Neural crest cell (in vitro differentiated cells): ENCODE measurements around the gene CDKL2. TPM values are rescaled to one million over a fixed set of nuclear protein-coding genes. Genes with fewer than 3 reads are reported as not detected.

Experiments used
- DNase-seq: peaks from one replicate; pipeline ENCODE4 v3.0.0; 2021; ENCODE audit warnings: low read depth, mixed read lengths, low spot score
- H3K27ac Mint-ChIP-seq: one replicate; pipeline ENCODE4 v1.8.0; 2021; ENCODE audit warnings: mild to moderate bottlenecking, mixed read lengths; ENCODE audit not compliant: unreplicated experiment
- H3K27me3 Mint-ChIP-seq: 2 replicates; pipeline ENCODE4 v1.8.0; 2021; ENCODE audit warnings: low read depth, mild to moderate bottlenecking, mixed read lengths
- H3K36me3 Mint-ChIP-seq: 2 replicates; pipeline ENCODE4 v1.8.0; 2021; ENCODE audit warnings: low read depth, mild to moderate bottlenecking, mixed read lengths
- H3K4me1 Mint-ChIP-seq: 2 replicates; pipeline ENCODE4 v1.8.0; 2021; ENCODE audit warnings: mixed read lengths
- H3K4me3 Mint-ChIP-seq: one replicate; pipeline ENCODE4 v1.8.0; 2021; ENCODE audit warnings: mild to moderate bottlenecking, mixed read lengths
- H3K9me3 Mint-ChIP-seq: 2 replicates; pipeline ENCODE4 v1.8.0; 2021; ENCODE audit warnings: mixed read lengths
- total RNA-seq: library from RNA; stranded (reverse); gene quantifications from 2 replicates; pipeline ENCODE4 v1.2.1, GENCODE V29; 2021
- TF ChIP-seq, protein P1 (sequence below): fragments of 200-600 bp; sonication (generic); conservative IDR thresholded peaks from 2 replicates; pipeline ENCODE4 v1.5.0; 2021; ENCODE audit warnings: antibody characterized with exemption, mild to moderate bottlenecking

The CDKL2 gene
- total RNA-seq, 1 donor from 2014 or later, result 1.1 TPM

DNA sequence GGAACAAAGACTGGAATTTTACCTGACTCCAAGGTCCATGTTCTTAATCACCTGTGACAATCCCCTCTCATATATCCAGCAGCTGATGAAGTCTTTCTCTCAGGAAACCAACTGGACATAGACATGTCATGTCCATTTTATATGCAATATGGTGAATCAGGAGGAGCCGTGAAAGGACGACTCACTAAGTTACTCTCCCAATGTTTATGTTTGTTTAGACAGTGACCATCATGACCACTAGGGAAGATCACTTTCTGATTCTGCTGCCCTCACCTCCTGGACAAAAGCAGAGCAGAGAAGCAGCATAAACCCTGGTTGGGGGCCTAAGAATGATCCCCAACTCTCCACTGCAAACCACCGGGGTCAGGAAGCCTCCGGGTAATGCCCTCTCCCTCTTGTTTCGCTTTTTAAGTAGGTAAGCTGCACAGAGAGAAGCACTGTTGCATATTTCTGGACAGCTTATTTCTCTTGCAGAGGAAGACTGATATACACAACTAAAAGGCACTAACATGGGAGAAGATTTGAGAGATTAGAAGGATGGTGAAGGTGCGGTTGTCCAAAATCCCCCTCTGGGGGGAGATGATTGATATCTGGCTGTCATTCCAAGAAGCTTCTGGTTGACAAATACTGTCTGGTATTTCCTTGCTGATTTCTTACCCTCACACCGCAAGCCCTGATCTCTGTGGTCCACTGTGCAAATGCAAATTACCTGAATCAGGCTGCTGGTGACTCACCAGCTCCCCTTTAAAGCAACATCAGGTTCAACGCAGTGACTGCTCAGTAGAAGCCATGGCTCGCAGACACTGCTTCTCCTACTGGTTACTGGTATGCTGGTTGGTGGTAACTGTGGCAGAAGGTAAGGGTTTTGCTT, 74.8 kb downstream of the CDKL2 start, which contains the start of gene ODAPH:
Gene ODAPH, plus strand, starts transcription at position 773 of the 871 bp plus-strand sequence. Its CDS starts 17 bp downstream, at position 790.
- no peak within 1 kb of the TSS for H3K4me3 Mint-ChIP-seq
- no peaks in the 10 kb centered on the region for H3K9me3 Mint-ChIP-seq
- no peak for DNase-seq
- no peaks in the 10 kb centered on the region for H3K36me3 Mint-ChIP-seq
- peaks cover 5% of the 10 kb centered on the region for H3K27me3 Mint-ChIP-seq
- no peaks in the 10 kb centered on the region for H3K4me1 Mint-ChIP-seq
- TF ChIP-seq, protein P1, sequence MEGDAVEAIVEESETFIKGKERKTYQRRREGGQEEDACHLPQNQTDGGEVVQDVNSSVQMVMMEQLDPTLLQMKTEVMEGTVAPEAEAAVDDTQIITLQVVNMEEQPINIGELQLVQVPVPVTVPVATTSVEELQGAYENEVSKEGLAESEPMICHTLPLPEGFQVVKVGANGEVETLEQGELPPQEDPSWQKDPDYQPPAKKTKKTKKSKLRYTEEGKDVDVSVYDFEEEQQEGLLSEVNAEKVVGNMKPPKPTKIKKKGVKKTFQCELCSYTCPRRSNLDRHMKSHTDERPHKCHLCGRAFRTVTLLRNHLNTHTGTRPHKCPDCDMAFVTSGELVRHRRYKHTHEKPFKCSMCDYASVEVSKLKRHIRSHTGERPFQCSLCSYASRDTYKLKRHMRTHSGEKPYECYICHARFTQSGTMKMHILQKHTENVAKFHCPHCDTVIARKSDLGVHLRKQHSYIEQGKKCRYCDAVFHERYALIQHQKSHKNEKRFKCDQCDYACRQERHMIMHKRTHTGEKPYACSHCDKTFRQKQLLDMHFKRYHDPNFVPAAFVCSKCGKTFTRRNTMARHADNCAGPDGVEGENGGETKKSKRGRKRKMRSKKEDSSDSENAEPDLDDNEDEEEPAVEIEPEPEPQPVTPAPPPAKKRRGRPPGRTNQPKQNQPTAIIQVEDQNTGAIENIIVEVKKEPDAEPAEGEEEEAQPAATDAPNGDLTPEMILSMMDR, result peak; percentile 39
- no peak within 1 kb of the TSS for H3K27ac Mint-ChIP-seq

DNA sequence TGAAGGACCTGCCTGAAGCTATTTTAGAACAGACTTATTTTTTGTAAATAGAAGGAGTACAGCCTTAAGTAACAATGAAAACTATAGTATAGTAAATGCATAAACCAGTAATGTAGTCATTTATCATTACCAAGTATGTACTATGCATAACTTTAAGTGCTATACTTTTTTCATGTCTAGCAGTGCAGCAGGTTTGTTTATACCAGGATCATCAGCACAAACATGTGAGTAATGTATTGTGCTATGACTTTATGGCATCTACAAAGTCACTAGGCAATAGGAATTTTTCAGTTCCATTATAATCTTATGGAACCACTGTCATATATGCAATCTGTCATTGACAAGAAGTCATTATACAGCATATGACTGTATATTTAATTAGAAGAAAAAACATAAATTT, 77.9 kb downstream of the CDKL2 start:
- Mint-ChIP-seq H3K27ac (no peak overlapping the region), H3K27me3 (peaks cover 5% of the 10 kb centered on the region)

DNA sequence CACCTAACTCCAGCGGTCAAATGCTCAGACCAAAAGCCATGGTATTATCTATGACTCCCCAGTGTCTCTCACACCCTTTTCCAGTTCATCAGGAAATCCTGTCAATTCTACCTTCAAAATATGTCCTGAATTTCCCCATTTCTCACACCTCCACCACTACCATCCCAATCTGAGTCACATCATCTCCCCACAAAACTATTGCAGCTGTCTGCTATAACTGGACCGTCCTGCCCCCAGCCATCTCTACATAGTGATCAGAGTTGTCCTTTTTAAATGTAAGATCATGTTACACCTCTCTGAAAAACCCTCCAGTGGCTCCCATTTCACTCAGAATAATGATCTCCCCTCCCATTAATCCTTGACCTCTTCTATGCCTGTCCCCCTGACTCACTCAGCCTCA, 81.3 kb downstream of the CDKL2 start:
- no peaks in the 10 kb centered on the region for H3K27me3 Mint-ChIP-seq
- H3K4me3 Mint-ChIP-seq, result no peak overlapping the region
- no peaks in the 10 kb centered on the region for H3K4me1 Mint-ChIP-seq
- TF ChIP-seq, protein P1, result no peak
- no peak for DNase-seq
- no peaks in the 10 kb centered on the region for H3K9me3 Mint-ChIP-seq
- H3K36me3 Mint-ChIP-seq, result no peaks in the 10 kb centered on the region
- H3K27ac Mint-ChIP-seq, result no peak overlapping the region

More for the DNA sequence above, 77.9 kb downstream of the CDKL2 start:
- H3K36me3 Mint-ChIP-seq, result no peaks in the 10 kb centered on the region
- TF ChIP-seq, protein P1, result no peak
- no peak overlapping the region for H3K4me3 Mint-ChIP-seq
- no peak for DNase-seq
- no peaks in the 10 kb centered on the region for H3K9me3 Mint-ChIP-seq
- no peaks in the 10 kb centered on the region for H3K4me1 Mint-ChIP-seq

DNA sequence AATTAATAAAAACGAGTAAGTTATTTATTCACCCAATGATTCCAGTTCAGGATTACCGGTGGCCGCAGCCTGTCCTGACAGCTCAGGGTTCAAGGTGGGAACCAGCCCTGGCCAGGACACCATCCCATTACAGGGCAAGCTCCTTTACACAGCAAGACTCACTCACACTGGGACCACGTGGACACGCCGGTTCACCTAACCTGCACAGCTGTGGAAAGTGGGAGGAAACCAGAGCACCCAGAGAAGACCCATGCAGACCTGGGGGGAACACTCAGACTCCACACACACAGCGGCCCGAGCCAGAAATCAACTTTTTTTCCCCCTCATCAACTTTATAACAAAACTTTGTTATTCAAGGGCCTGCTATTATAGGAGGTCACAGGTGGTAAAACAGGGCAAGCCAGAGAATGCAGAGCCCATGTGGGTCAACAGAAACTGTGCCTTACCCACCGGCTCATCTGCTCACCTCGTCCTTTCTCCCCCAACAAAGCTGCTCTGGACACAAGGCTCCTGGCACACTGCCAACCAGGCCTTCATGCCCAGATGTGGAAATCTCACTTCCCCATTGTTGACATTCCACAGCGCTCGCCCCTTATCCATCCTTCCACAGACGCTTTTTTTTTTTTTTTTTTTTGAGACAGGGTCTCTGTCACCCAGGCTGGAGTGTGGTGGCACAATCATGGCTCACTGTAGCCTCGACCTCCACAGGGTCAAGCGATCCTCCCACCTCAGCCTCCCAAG, 82.5 kb downstream of the CDKL2 start:
- Mint-ChIP-seq H3K9me3 (no peaks in the 10 kb centered on the region), H3K4me3 (no peak overlapping the region), H3K4me1 (no peaks in the 10 kb centered on the region), H3K27ac (no peak overlapping the region), H3K36me3 (no peaks in the 10 kb centered on the region), H3K27me3 (no peaks in the 10 kb centered on the region)
- TF ChIP-seq, protein P1, result no peak
- no peak for DNase-seq

DNA sequence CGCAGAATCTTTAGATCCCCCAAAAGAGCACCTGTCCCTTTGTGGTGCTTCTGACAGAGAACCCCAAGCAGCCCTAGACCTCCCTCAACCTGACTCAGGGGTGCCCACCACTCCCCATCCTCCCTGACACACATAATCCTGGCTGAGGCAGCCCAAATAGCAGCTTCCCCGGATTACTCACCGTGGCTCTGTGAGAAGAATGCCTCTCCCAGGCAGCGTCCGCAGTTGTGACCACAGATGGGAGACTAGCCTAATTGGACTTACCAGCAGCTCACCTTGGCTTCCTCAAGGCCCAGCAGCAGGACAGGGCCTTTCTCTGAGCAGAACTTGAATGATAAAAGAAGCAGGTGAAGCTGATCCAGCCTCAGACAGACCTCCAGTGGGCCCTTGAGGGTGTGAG, 84.8 kb downstream of the CDKL2 start:
- Mint-ChIP-seq H3K9me3 (no peaks in the 10 kb centered on the region), H3K4me3 (no peak overlapping the region), H3K4me1 (no peaks in the 10 kb centered on the region), H3K36me3 (peaks cover 6% of the 10 kb centered on the region), H3K27ac (no peak overlapping the region), H3K27me3 (no peaks in the 10 kb centered on the region)
- DNase-seq, result no peak
- TF ChIP-seq, protein P1, result no peak
